Measurements from ENCODE around the gene ABHD17B. TPM values are rescaled to one million over a fixed set of nuclear protein-coding genes. Genes with fewer than 3 reads are reported as not detected.
"Not testable (repeated sequence)": the region's sequence is repeated elsewhere in the genome, so short reads cannot be mapped to it uniquely, and the experiment has no call there.

Gene ABHD17B
- total RNA-seq, 4 donors from 2014 or later: 21.2 to 24.7 (median 22.2) TPM

DNA sequence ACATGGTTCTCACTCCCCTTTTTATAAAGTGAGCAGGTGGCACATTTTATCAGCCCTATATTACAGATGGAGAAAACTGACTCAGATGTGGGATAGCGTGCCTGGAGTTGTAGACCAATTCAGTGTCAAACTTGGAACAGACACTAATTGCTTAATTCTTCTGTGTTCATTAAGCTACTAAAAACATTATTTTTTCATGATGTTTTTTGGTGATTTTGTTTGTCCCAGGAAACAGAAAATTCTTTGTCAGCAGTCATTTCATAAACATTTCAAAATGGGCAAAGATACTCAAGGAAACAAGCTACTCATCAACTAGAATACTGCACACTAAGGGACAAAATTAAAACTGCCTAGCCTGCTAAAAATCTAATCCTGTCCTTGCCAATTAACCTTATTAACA lies 2.2 kb downstream of the ABHD17B start:
- DNase-seq: no peak
- Histone ChIP-seq H3K27ac (no peak overlapping the region), H3K4me3 (peak overlapping the region in 3 of 4 donors; percentile 72 to 91 (median 85)), H3K4me1 (peaks cover 10 to 53% (median 18%) of the 10 kb centered on the region in 3 donors), H3K9me3 (no peaks in the 10 kb centered on the region), H3K27me3 (no peaks in the 10 kb centered on the region), H3K36me3 (peaks cover 0 to 12% (median 0%) of the 10 kb centered on the region in 3 donors)
- intact Hi-C loops (cut with DNase I): no loop called here
- TF ChIP-seq CTCF (IDR thresholded peaks at IDR 0.05): no peak
- no peak for TF ChIP-seq POLR2A (IDR thresholded peaks at IDR 0.05)
- 11 to 67% methylated on average over 1 of the region's 1 CpG for WGBS, 2 donors

GRCh38 chr9:71904076-71904475 lies 6.9 kb downstream of the ABHD17B start:
- H3K9me3 ChIP-seq: no peaks in the 10 kb centered on the region
- DNase-seq: no peak
- no peaks in the 10 kb centered on the region for H3K27me3 ChIP-seq
- intact Hi-C loops (cut with DNase I): no loop called here
- H3K4me1 ChIP-seq: peaks cover 0 to 46% (median 9%) of the 10 kb centered on the region in 3 donors
- H3K27ac ChIP-seq: no peak overlapping the region
- WGBS, 2 donors: 50 to 80% methylated on average over 2 of the region's 2 CpGs
- peaks cover 0 to 12% (median 0%) of the 10 kb centered on the region in 3 donors for H3K36me3 ChIP-seq
- no peak overlapping the region for H3K4me3 ChIP-seq
- TF ChIP-seq CTCF (IDR thresholded peaks at IDR 0.05) (no peak), POLR2A (IDR thresholded peaks at IDR 0.05) (no peak)

GRCh38 chr9:71901695-71902597 lies 9.0 kb downstream of the ABHD17B start:
- Histone ChIP-seq H3K27me3 (no peaks in the 10 kb centered on the region), H3K9me3 (no peaks in the 10 kb centered on the region), H3K36me3 (peaks cover 0 to 12% (median 0%) of the 10 kb centered on the region in 3 donors), H3K27ac (no peak overlapping the region), H3K4me1 (peaks cover 0 to 47% (median 7%) of the 10 kb centered on the region in 3 donors), H3K4me3 (no peak overlapping the region)
- TF ChIP-seq CTCF (IDR thresholded peaks at IDR 0.05) (no peak), POLR2A (IDR thresholded peaks at IDR 0.05) (no peak)
- no peak for DNase-seq
- WGBS, 2 donors: 49 to 62% methylated on average over 6 of the region's 6 CpGs
- intact Hi-C loops (cut with DNase I): no loop called here

- H3K4me3 ChIP-seq; intact Hi-C loops (cut with DNase I); H3K27ac ChIP-seq; H3K36me3 ChIP-seq; H3K9me3 ChIP-seq; H3K27me3 ChIP-seq; DNase-seq: not testable (repeated sequence)
- peaks cover 0 to 62% (median 16%) of the 10 kb centered on the region in 3 donors for H3K4me1 ChIP-seq
- whole genome bisulfite sequencing, 2 donors: 82 to 95% methylated on average over 5 to 6 of the region's 6 CpGs
Observed at GRCh38 chr9:71898756-71899155, 12.2 kb downstream of the ABHD17B start.

- Histone ChIP-seq H3K4me3 (no peak overlapping the region), H3K36me3 (no peaks in the 10 kb centered on the region), H3K9me3 (no peaks in the 10 kb centered on the region), H3K27ac (no peak overlapping the region), H3K4me1 (peaks cover 0 to 59% (median 16%) of the 10 kb centered on the region in 3 donors), H3K27me3 (no peaks in the 10 kb centered on the region)
- 79 to 82% methylated on average over 1 of the region's 1 CpG for WGBS, 2 donors
- no peak for DNase-seq
- TF ChIP-seq POLR2A (IDR thresholded peaks at IDR 0.05) (no peak), CTCF (IDR thresholded peaks at IDR 0.05) (no peak)
- intact Hi-C loops (cut with DNase I): no loop called here
Observed at GRCh38 chr9:71897577-71897976, 13.4 kb downstream of the ABHD17B start.
